H1 (cell line): Measurements from ENCODE around the gene CYSLTR1. TPM values are rescaled to one million over a fixed set of nuclear protein-coding genes. Genes with fewer than 3 reads are reported as not detected.

ENCODE experiments used
- CTCF ChIA-PET: fragments of 300-600 bp; sonication (Branson Sonifier 250); formaldehyde crosslinking; loops from one replicate; lab custom pipeline; 2021; ENCODE audit not compliant: partially characterized antibody; lab: Charles Lee
- POLR2A ChIA-PET: fragments of 300-600 bp; sonication (Branson Sonifier 250); formaldehyde crosslinking; loops from one replicate; lab custom pipeline; 2021; ENCODE audit warnings: inconsistent platforms; ENCODE audit not compliant: partially characterized antibody; lab: Charles Lee
- DNase-seq, 2 experiments: peaks; one replicate each; pipeline versions ENCODE4 v3.0.0 to v3.0.0-alpha.2; 2010 to 2022; ENCODE audit warnings: low spot score in 2 of 2, low read depth in 1 of 2, mixed read lengths in 1 of 2
- FAIRE-seq: peaks from 2 replicates; lab custom pipeline; 2011; peaks lifted over from hg19 to GRCh38; lab: Jason Lieb, UNC
- H2AFZ ChIP-seq: 2 replicates; pipeline ENCODE4 v1.8.1; 2012; ENCODE audit warnings: low read length, inconsistent platforms
- H2AK5ac ChIP-seq: 2 replicates; pipeline ENCODE4 v1.6.1; 2013; ENCODE audit warnings: low read depth, low read length
- H2BK120ac ChIP-seq: replicated peaks from 2 replicates; pipeline ENCODE3; 2013; ENCODE audit warnings: low read depth, low read length, inconsistent platforms
- H2BK12ac ChIP-seq: 2 replicates; pipeline ENCODE4 v1.6.1; 2013; ENCODE audit warnings: low read depth, low read length
- H2BK15ac ChIP-seq: 2 replicates; pipeline ENCODE4 v1.6.1; 2013; ENCODE audit warnings: low read length
- H2BK20ac ChIP-seq: 2 replicates; pipeline ENCODE4 v1.6.1; 2013; ENCODE audit warnings: low read length
- H2BK5ac ChIP-seq: 2 replicates; pipeline ENCODE4 v1.6.1; 2013; ENCODE audit warnings: low read depth, low read length
- H3K14ac ChIP-seq: 2 replicates; pipeline ENCODE4 v1.6.1; 2013; ENCODE audit warnings: inconsistent platforms; ENCODE audit not compliant: insufficient read length
- H3K18ac ChIP-seq: 2 replicates; pipeline ENCODE4 v1.6.1; 2013; ENCODE audit warnings: low read length; ENCODE audit errors: extremely low read depth
- H3K23ac ChIP-seq: 2 replicates; pipeline ENCODE4 v1.6.1; 2013; ENCODE audit warnings: inconsistent platforms; ENCODE audit not compliant: insufficient read length
- H3K23me2 ChIP-seq: 2 replicates; pipeline ENCODE4 v1.6.1; 2013; ENCODE audit warnings: low read depth, low read length
- H3K27ac ChIP-seq: 2 replicates; pipeline ENCODE4 v1.6.1; 2011; ENCODE audit warnings: low read depth, low read length, inconsistent platforms
- H3K27me3 ChIP-seq, 4 experiments: replicated peaks in 1 of 4; 1 replicate in 1 of 4; 2 replicates in 3 of 4; pipeline versions ENCODE4 v1.6.1 to v1.8.1; 2011 to 2013; ENCODE audit warnings: low read length in 3 of 4, mild to moderate bottlenecking in 3 of 4, inconsistent platforms in 2 of 4, mixed read lengths in 2 of 4, moderate library complexity in 1 of 4; ENCODE audit not compliant: control insufficient read depth in 3 of 4, insufficient read depth in 3 of 4; ENCODE audit errors: extremely low read depth in 1 of 4
- H3K36me3 ChIP-seq, 4 experiments: 2 replicates each; pipeline versions ENCODE4 v1.6.1 to v1.8.1; 2011 to 2013; ENCODE audit warnings: mild to moderate bottlenecking in 4 of 4, low read length in 3 of 4, moderate library complexity in 2 of 4, control low read depth in 1 of 4, inconsistent platforms in 1 of 4; ENCODE audit not compliant: insufficient read depth in 4 of 4, control insufficient read depth in 2 of 4
- H3K4ac ChIP-seq: replicated peaks from 2 replicates; pipeline ENCODE3; 2013; ENCODE audit warnings: low read length, low read depth, mixed read lengths, inconsistent platforms; ENCODE audit not compliant: insufficient read length
- H3K4me1 ChIP-seq, 4 experiments: replicated peaks in 1 of 4; 1 replicate in 1 of 4; 2 replicates in 3 of 4; pipeline versions ENCODE4 v1.6.1 to v1.8.1; 2011 to 2013; ENCODE audit warnings: low read length in 3 of 4, inconsistent platforms in 2 of 4, mixed read lengths in 1 of 4; ENCODE audit not compliant: insufficient read depth in 4 of 4, control insufficient read depth in 3 of 4
- H3K4me2 ChIP-seq, 2 experiments: 2 replicates each; pipeline versions ENCODE4 v1.6.1 to v1.8.1; 2011 to 2013; ENCODE audit warnings: low read depth in 2 of 2, low read length in 2 of 2, control low read depth in 1 of 2, inconsistent platforms in 1 of 2, mild to moderate bottlenecking in 1 of 2; ENCODE audit not compliant: insufficient read depth in 1 of 2
- H3K4me3 ChIP-seq, 4 experiments: fragments of 200-600, 300-600 bp in 1 of 4; sonication (generic), shearing (Covaris generic), sonication (Bioruptor Twin) in 1 of 4; 2 replicates each; pipeline versions ENCODE4 v1.5.1 to v1.8.1; 2011 to 2016; ENCODE audit warnings: low read length in 4 of 4, low read depth in 3 of 4, control low read depth in 2 of 4, inconsistent platforms in 2 of 4, mild to moderate bottlenecking in 2 of 4, mixed read lengths in 1 of 4, moderate library complexity in 1 of 4; ENCODE audit not compliant: insufficient read depth in 2 of 4; ENCODE audit errors: extremely low read depth in 1 of 4
- H3K56ac ChIP-seq: replicated peaks from 2 replicates; pipeline ENCODE3; 2013; ENCODE audit warnings: low read depth, mild to moderate bottlenecking, mixed read lengths, low read length, inconsistent platforms; ENCODE audit not compliant: insufficient read length
- H3K79me1 ChIP-seq: 2 replicates; pipeline ENCODE4 v1.6.1; 2013; ENCODE audit warnings: low read depth, low read length, control low read depth
- H3K79me2 ChIP-seq, 2 experiments: 2 replicates each; pipeline versions ENCODE4 v1.6.1 to v1.8.1; 2012 to 2013; ENCODE audit warnings: low read length in 2 of 2, mild to moderate bottlenecking in 2 of 2, inconsistent platforms in 1 of 2; ENCODE audit not compliant: insufficient read depth in 2 of 2, control insufficient read depth in 1 of 2
- H3K9ac ChIP-seq, 4 experiments: replicated peaks in 1 of 4; 1 replicate in 1 of 4; 2 replicates in 3 of 4; pipeline versions ENCODE4 v1.6.1 to v1.8.1; 2011 to 2013; ENCODE audit warnings: low read depth in 3 of 4, low read length in 3 of 4, control low read depth in 2 of 4, mild to moderate bottlenecking in 2 of 4, moderate library complexity in 2 of 4, inconsistent platforms in 1 of 4; ENCODE audit errors: extremely low read depth in 1 of 4
- H3K9me3 ChIP-seq, 2 experiments: 2 replicates each; pipeline versions ENCODE4 v1.6.1 to v1.8.1; 2012 to 2013; ENCODE audit warnings: mild to moderate bottlenecking in 2 of 2, moderate library complexity in 2 of 2, control low read depth in 1 of 2, inconsistent platforms in 1 of 2, low read depth in 1 of 2, low read length in 1 of 2, mixed read lengths in 1 of 2; ENCODE audit not compliant: insufficient read depth in 2 of 2
- H4K20me1 ChIP-seq, 2 experiments: replicated peaks in 1 of 2; 2 replicates each; pipeline versions ENCODE3 to v1.8.1; 2011 to 2013; ENCODE audit warnings: inconsistent platforms in 2 of 2, low read length in 2 of 2, mild to moderate bottlenecking in 1 of 2; ENCODE audit not compliant: insufficient read depth in 2 of 2, control insufficient read depth in 1 of 2
- H4K5ac ChIP-seq: 2 replicates; pipeline ENCODE4 v1.6.1; 2013; ENCODE audit warnings: low read length, low read depth, mixed read lengths, inconsistent platforms; ENCODE audit not compliant: insufficient read length
- H4K8ac ChIP-seq: 2 replicates; pipeline ENCODE4 v1.8.0; 2013; ENCODE audit warnings: mild to moderate bottlenecking, moderate library complexity, low read length, inconsistent platforms; ENCODE audit not compliant: insufficient read depth; ENCODE audit errors: extremely low read depth
- H4K91ac ChIP-seq: replicated peaks from 2 replicates; pipeline ENCODE3; 2013; ENCODE audit warnings: low read length, mixed read lengths, inconsistent platforms; ENCODE audit not compliant: insufficient read length
- CHD2 ChIP-seq: IDR thresholded peaks from 2 replicates; pipeline ENCODE4 v1.6.1; 2012; ENCODE audit warnings: low read length, improper control_type of control experiment
- HDAC2 ChIP-seq, 2 experiments: fragments of 300-600 bp in 1 of 2; sonication (generic) in 1 of 2; IDR thresholded peaks; 2 replicates each; pipeline ENCODE4 v1.6.1; 2011 to 2012; ENCODE audit warnings: low read depth in 2 of 2, low read length in 2 of 2, mild to moderate bottlenecking in 2 of 2, moderate library complexity in 2 of 2, borderline replicate concordance in 1 of 2, inconsistent platforms in 1 of 2
- MAX ChIP-seq: IDR thresholded peaks from 2 replicates; pipeline ENCODE4 v1.6.1; 2012; ENCODE audit warnings: inconsistent platforms
- RNF2 ChIP-seq: fragments of 200-900, 300-1000 bp; sonication (generic); IDR thresholded peaks from 2 replicates; pipeline ENCODE4 v1.7.1; 2016; ENCODE audit warnings: borderline replicate concordance, low read depth, mild to moderate bottlenecking, antibody characterized with exemption, low read length; ENCODE audit not compliant: poor library complexity, severe bottlenecking; ENCODE audit errors: missing control alignments
- polyA plus RNA-seq, 7 experiments: library from polyadenylated mRNA; depleted of rRNA in 3 of 7; stranded (reverse) in 5 of 7; unstranded in 2 of 7; fragments of >200 nt in 5 of 7; fragments of 200-250 nt in 2 of 7; gene quantifications; 1 replicate in 5 of 7; 2 replicates in 1 of 7; 4 replicates in 1 of 7; pipeline versions ENCODE4 v1.2.1 to v1.2.3, GENCODE V29; 2011 to 2013; ENCODE audit warnings: missing spikeins in 2 of 7, mixed read lengths in 2 of 7
- total RNA-seq: library from RNA; stranded (reverse); fragmentation: NEBNext Ultra II Directional; extraction: Animal tissue kit (Norgen Biotek cat#: 25700); gene quantifications from 2 replicates; pipeline ENCODE4 v1.2.1, GENCODE V29; 2021

The CYSLTR1 gene
- total and polyA plus RNA-seq, 2 of the 8 experiments (the other 6 are each of a cell fraction or from before 2014, with no cell fraction given), result 0.09 TPM

GRCh38 chrX:78375894-78376293 is 48.5 kb upstream of the CYSLTR1 start:
- no peak overlapping the region for H4K91ac ChIP-seq
- no peak overlapping the region for H2BK20ac ChIP-seq
- H3K4me3 ChIP-seq, result no peak overlapping the region
- H3K14ac ChIP-seq, result no peak overlapping the region
- H3K23ac ChIP-seq, result no peak overlapping the region
- no peaks in the 10 kb centered on the region for H3K9me3 ChIP-seq
- FAIRE-seq (no peak), DNase-seq (no peak)
- no peak overlapping the region for H2BK15ac ChIP-seq
- no peak overlapping the region for H3K56ac ChIP-seq
- H2AK5ac ChIP-seq, result no peak overlapping the region
- no peak overlapping the region for H3K18ac ChIP-seq
- no peaks in the 10 kb centered on the region for H3K79me2 ChIP-seq
- H3K9ac ChIP-seq, result no peak overlapping the region
- H3K36me3 ChIP-seq, result no peaks in the 10 kb centered on the region
- no peak overlapping the region for H3K4ac ChIP-seq
- H2BK5ac ChIP-seq, result no peak overlapping the region
- H3K27ac ChIP-seq, result no peak overlapping the region
- H3K4me1 ChIP-seq, result no peaks in the 10 kb centered on the region
- H3K4me2 ChIP-seq, result no peak overlapping the region
- CTCF ChIA-PET, result no interaction called here
- H2AFZ ChIP-seq, result no peak overlapping the region
- no peak overlapping the region for H4K8ac ChIP-seq
- H3K27me3 ChIP-seq, result no peaks in the 10 kb centered on the region
- H2BK12ac ChIP-seq, result no peak overlapping the region
- H3K79me1 ChIP-seq, result no peaks in the 10 kb centered on the region
- no peak overlapping the region for H4K5ac ChIP-seq
- H2BK120ac ChIP-seq, result no peak overlapping the region
- POLR2A ChIA-PET, result no interaction called here
- TF ChIP-seq MAX (no peak), HDAC2 (IDR thresholded peaks at IDR 0.05; ENCODE audit: borderline replicate concordance in 1 of 2, low read depth in 2 of 2, low read length in 2 of 2) (no peak), CHD2 (no peak), RNF2 (no peak)
- no peaks in the 10 kb centered on the region for H3K23me2 ChIP-seq
- H4K20me1 ChIP-seq, result no peaks in the 10 kb centered on the region
